GM21723 (cell line): Measurements from ENCODE around the gene SLC30A2.

Experiments
- ATAC-seq: cut with Tn5 transposase; IDR thresholded peaks from one replicate; pipeline ENCODE4 v1.9.1; 2021; ENCODE audit warnings: mild to moderate bottlenecking, moderate library complexity; ENCODE audit not compliant: unreplicated experiment

SLC30A2 gene

GRCh38 chr1:26043765-26044164 lies 2.2 kb downstream of the SLC30A2 start:
- no peak for ATAC-seq

- ATAC-seq: no peak
Observed at GRCh38 chr1:26041978-26042377, 3.9 kb downstream of the SLC30A2 start.

GRCh38 chr1:26041401-26041800 lies 4.5 kb downstream of the SLC30A2 start:
- ATAC-seq: no peak

- ATAC-seq: no peak
Observed at GRCh38 chr1:26038904-26039303, 7.0 kb downstream of the SLC30A2 start.

- ATAC-seq: no peak
Observed at GRCh38 chr1:26038477-26038876, 7.4 kb downstream of the SLC30A2 start.

GRCh38 chr1:26037904-26038303 lies 8.0 kb downstream of the SLC30A2 start:
- no peak for ATAC-seq

GRCh38 chr1:26036756-26037281 lies 9.1 kb downstream of the SLC30A2 start:
- ATAC-seq: no peak

GRCh38 chr1:26035959-26036755 lies 9.8 kb downstream of the SLC30A2 start:
- peak; percentile 68 for ATAC-seq

GRCh38 chr1:26035203-26035958 lies 10.5 kb downstream of the SLC30A2 start:
- ATAC-seq: peak; percentile 81

GRCh38 chr1:26034504-26035202 lies 11.3 kb downstream of the SLC30A2 start:
- ATAC-seq: no peak

- ATAC-seq: no peak
Observed at GRCh38 chr1:26032656-26033357, 13.1 kb downstream of the SLC30A2 start.

- no peak for ATAC-seq
Observed at GRCh38 chr1:26031611-26032220, 14.2 kb downstream of the SLC30A2 start.

- ATAC-seq: no peak
Observed at GRCh38 chr1:26031196-26031595, 14.7 kb downstream of the SLC30A2 start.

GRCh38 chr1:26029864-26030481 lies 15.9 kb downstream of the SLC30A2 start:
- no peak for ATAC-seq

GRCh38 chr1:26029054-26029863 lies 16.7 kb downstream of the SLC30A2 start:
- ATAC-seq: no peak

- no peak for ATAC-seq
Observed at GRCh38 chr1:26028490-26028980, 17.4 kb downstream of the SLC30A2 start.

- no peak for ATAC-seq
Observed at GRCh38 chr1:26027716-26028489, 18.0 kb downstream of the SLC30A2 start.

GRCh38 chr1:26025517-26025916 lies 20.4 kb downstream of the SLC30A2 start:
- ATAC-seq: no peak
